ENCODE results near the gene HCRTR1.

HCRTR1 gene

GRCh38 chr1:31587720-31588423 is 29.6 kb upstream of the HCRTR1 start:
- DNase-seq (ENCODE audit: extremely low read depth, low read depth): no peak

GRCh38 chr1:31588751-31589515 is 28.6 kb upstream of the HCRTR1 start:
- no peak for DNase-seq (ENCODE audit: extremely low read depth, low read depth)
- TF ChIP-seq CTCF (IDR thresholded peaks at IDR 0.05; ENCODE audit: low read depth, low read length): no peak

More at GRCh38 chr1:31587720-31588423, 29.6 kb upstream of the HCRTR1 start:
- peak; percentile 71 for TF ChIP-seq CTCF (IDR thresholded peaks at IDR 0.05; ENCODE audit: low read depth, low read length)

- TF ChIP-seq CTCF (IDR thresholded peaks at IDR 0.05; ENCODE audit: low read depth, low read length): no peak
- DNase-seq (ENCODE audit: extremely low read depth, low read depth): no peak
Measured at GRCh38 chr1:31591425-31592093, 25.9 kb upstream of the HCRTR1 start.

- no peak for TF ChIP-seq CTCF (IDR thresholded peaks at IDR 0.05; ENCODE audit: low read depth, low read length)
- no peak for DNase-seq (ENCODE audit: extremely low read depth, low read depth)
Measured at GRCh38 chr1:31592132-31592531, 25.4 kb upstream of the HCRTR1 start.

GRCh38 chr1:31593136-31593665 is 24.3 kb upstream of the HCRTR1 start:
- TF ChIP-seq CTCF (IDR thresholded peaks at IDR 0.05; ENCODE audit: low read depth, low read length): no peak
- DNase-seq (ENCODE audit: extremely low read depth, low read depth): no peak

GRCh38 chr1:31593770-31594632 is 23.5 kb upstream of the HCRTR1 start:
- peak; percentile 40 for DNase-seq (ENCODE audit: extremely low read depth, low read depth)
- peak; percentile 97 for TF ChIP-seq CTCF (IDR thresholded peaks at IDR 0.05; ENCODE audit: low read depth, low read length)
